ENCODE measurements around the gene AKAP13. TPM values are rescaled to one million over a fixed set of nuclear protein-coding genes. Genes with fewer than 3 reads are reported as not detected.

The AKAP13 gene
- total RNA-seq, 1 experiment from 2014 or later, result 47.3 TPM

- Histone ChIP-seq H3K4ac (ENCODE audit: low read depth, low read length) (no peak overlapping the region), H2AK5ac (ENCODE audit: insufficient read length, low read length) (no peak overlapping the region), H3K9ac (ENCODE audit: extremely low read depth, insufficient read length, low read length) (no peak overlapping the region), H3K56ac (ENCODE audit: insufficient read length, low read depth, low read length) (no peak overlapping the region), H3K4me1 (ENCODE audit: insufficient read depth, low read length) (no peaks in the 10 kb centered on the region), H3K79me1 (ENCODE audit: insufficient read depth, low read depth, low read length, poor library complexity, severe bottlenecking) (no peaks in the 10 kb centered on the region), H3K23ac (ENCODE audit: insufficient read length, low read depth, low read length) (no peak overlapping the region), H3K27ac (ENCODE audit: insufficient read length, low read depth, low read length) (no peak overlapping the region), H3K18ac (ENCODE audit: insufficient read length, low read depth, low read length) (no peak overlapping the region), H3T11ph (ENCODE audit: low read length) (no peak overlapping the region), H2BK15ac (ENCODE audit: low read depth, low read length) (no peak overlapping the region), H3K4me2 (ENCODE audit: insufficient read depth, insufficient read length, low read length) (no peak overlapping the region), H2BK20ac (ENCODE audit: low read depth, low read length, poor library complexity, severe bottlenecking) (no peak overlapping the region), H4K8ac (replicated peaks; ENCODE audit: insufficient read length, low read depth, low read length) (no peak overlapping the region), H2BK12ac (ENCODE audit: insufficient read length, low read depth, low read length) (no peak overlapping the region), H3K79me2 (ENCODE audit: insufficient read depth, low read length) (no peaks in the 10 kb centered on the region), H3K9me3 (ENCODE audit: control insufficient read depth, low read depth, low read length) (no peaks in the 10 kb centered on the region), H2BK5ac (ENCODE audit: insufficient read length, low read length) (no peak overlapping the region), H2AFZ (ENCODE audit: low read length) (no peak overlapping the region), H3K23me2 (ENCODE audit: insufficient read length, low read depth, low read length, poor library complexity, severe bottlenecking) (no peaks in the 10 kb centered on the region), H2BK120ac (ENCODE audit: low read depth, low read length, poor library complexity, severe bottlenecking) (no peak overlapping the region), H3K27me3 (ENCODE audit: insufficient read depth, low read length) (no peaks in the 10 kb centered on the region), H4K5ac (ENCODE audit: insufficient read length, low read depth, low read length) (no peak overlapping the region), H3K14ac (ENCODE audit: insufficient read depth, low read length) (no peak overlapping the region), H4K91ac (ENCODE audit: insufficient read length, low read depth, low read length) (no peak overlapping the region), H4K20me1 (ENCODE audit: control insufficient read depth, insufficient read depth, insufficient read length) (no peaks in the 10 kb centered on the region)
- Mint-ChIP-seq H3K4me3 (no peak overlapping the region), H3K27me3 (ENCODE audit: low read depth) (peaks cover 6% of the 10 kb centered on the region; the same call in 1 of the 2 replicates), H3K4me1 (no peaks in the 10 kb centered on the region), H3K9me3 (no peaks in the 10 kb centered on the region), H3K36me3 (ENCODE audit: insufficient read depth in 1 of 3, low read depth in 3 of 3) (no peaks in the 10 kb centered on the region), H3K27ac (no peak overlapping the region)
- no CpG with 5 or more reads among the region's 6 CpGs for WGBS (ENCODE audit: extremely low coverage, insufficient read length, low lambda C conversion rate)
- no peak for DNase-seq
- TF ChIP-seq, protein P1, sequence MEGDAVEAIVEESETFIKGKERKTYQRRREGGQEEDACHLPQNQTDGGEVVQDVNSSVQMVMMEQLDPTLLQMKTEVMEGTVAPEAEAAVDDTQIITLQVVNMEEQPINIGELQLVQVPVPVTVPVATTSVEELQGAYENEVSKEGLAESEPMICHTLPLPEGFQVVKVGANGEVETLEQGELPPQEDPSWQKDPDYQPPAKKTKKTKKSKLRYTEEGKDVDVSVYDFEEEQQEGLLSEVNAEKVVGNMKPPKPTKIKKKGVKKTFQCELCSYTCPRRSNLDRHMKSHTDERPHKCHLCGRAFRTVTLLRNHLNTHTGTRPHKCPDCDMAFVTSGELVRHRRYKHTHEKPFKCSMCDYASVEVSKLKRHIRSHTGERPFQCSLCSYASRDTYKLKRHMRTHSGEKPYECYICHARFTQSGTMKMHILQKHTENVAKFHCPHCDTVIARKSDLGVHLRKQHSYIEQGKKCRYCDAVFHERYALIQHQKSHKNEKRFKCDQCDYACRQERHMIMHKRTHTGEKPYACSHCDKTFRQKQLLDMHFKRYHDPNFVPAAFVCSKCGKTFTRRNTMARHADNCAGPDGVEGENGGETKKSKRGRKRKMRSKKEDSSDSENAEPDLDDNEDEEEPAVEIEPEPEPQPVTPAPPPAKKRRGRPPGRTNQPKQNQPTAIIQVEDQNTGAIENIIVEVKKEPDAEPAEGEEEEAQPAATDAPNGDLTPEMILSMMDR (conservative IDR thresholded peaks at IDR 0.05), result no peak
Measured at GRCh38 chr15:85362436-85363081, 17.8 kb upstream of the AKAP13 start.
